Right lobe of liver (tissue), 6 donors: ENCODE data around the gene FARS2. TPM values are rescaled to one million over a fixed set of nuclear protein-coding genes. Genes with fewer than 3 reads are reported as not detected.

Source experiments
- ATAC-seq, 4 donors: fragments of 200-7000 bp; cut with Tn5 transposase; one replicate each; pipeline ENCODE4 v1.9.1; 2020; ENCODE audit warnings: mild to moderate bottlenecking in 4 of 4, moderate library complexity in 4 of 4
- DNase-seq, 3 donors: peaks; one replicate each; pipeline ENCODE4 v3.0.0-alpha.2; 2020
- H3K27ac ChIP-seq, 3 donors: fragments of 200-600 bp; one replicate each; pipeline ENCODE4 v1.8.0; 2022
- H3K27me3 ChIP-seq, 2 donors: fragments of 200-600 bp; one replicate each; pipeline ENCODE4 v1.8.0; 2022
- H3K36me3 ChIP-seq, 4 donors: fragments of 200-600 bp; sonication (generic) in 1 of 4; one replicate each; pipeline versions ENCODE4 v1.5.1 to v1.8.0; 2017 to 2022; ENCODE audit warnings: control low read depth in 1 of 4
- H3K4me1 ChIP-seq, 4 donors: fragments of 200-600 bp; sonication (generic) in 1 of 4; one replicate each; pipeline versions ENCODE4 v1.5.1 to v1.8.0; 2017 to 2022; ENCODE audit warnings: control low read depth in 1 of 4
- H3K4me3 ChIP-seq, 3 donors: fragments of 200-600 bp; one replicate each; pipeline ENCODE4 v1.8.0; 2022
- H3K9me3 ChIP-seq, 4 donors: fragments of 200-600 bp; sonication (generic) in 1 of 4; one replicate each; pipeline versions ENCODE4 v1.5.1 to v1.8.0; 2017 to 2022; ENCODE audit warnings: control low read depth in 1 of 4
- POLR2A ChIP-seq: fragments of 450-650 bp; IDR thresholded peaks from one replicate; pipeline ENCODE4 v1.6.1; 2017; ENCODE audit warnings: antibody characterized with exemption, mild to moderate bottlenecking
- WGBS: methylation state at CpG from one replicate; pipeline ENCODE4 v1.1.6; 2018; ENCODE audit warnings: low coverage, low lambda C conversion rate; ENCODE audit not compliant: insufficient coverage; ENCODE audit errors: missing lambda C conversion rate; 5-methylcytosine and 5-hydroxymethylcytosine counted together
- intact Hi-C, 2 donors: fragments of 100-400 bp; cut with DNase I; formaldehyde crosslinking; loops; one replicate each; pipeline versions ENCODE4 v1.11.2 to v1.14.1; 2022
- total RNA-seq, 6 experiments: library from RNA; depleted of rRNA in 2 of 6; stranded (reverse); fragments of >200 nt in 2 of 6; fragmentation: NEBNext Ultra II Directional in 3 of 6; extraction: Animal tissue kit (Norgen Biotek cat#: 25700) in 3 of 6; gene quantifications; one replicate each; pipeline versions ENCODE4 v1.1.0 to v1.2.4, GENCODE V29; 2016 to 2023
- TF ChIP-seq, protein P1 (sequence below), 4 donors: fragments of 200-600 bp in 3 of 4; fragments of 450-650 bp in 1 of 4; IDR thresholded peaks; one replicate each; pipeline versions ENCODE4 v1.5.1 to v1.8.0; 2016 to 2022; ENCODE audit warnings: antibody characterized with exemption in 4 of 4, mild to moderate bottlenecking in 2 of 4
- donor health status: DM: no; HTN: yes; CAD: no.
- donor health status: DM: no; HTN: no; CAD: no.
- donor health status: DM: no; HTN: no; CAD: no.
- donor health status: DM: no; HTN: yes; CAD: no.
- donor health status: DM: no; HTN: yes; CAD: no.

The FARS2 gene
- total RNA-seq, 6 experiments from 2014 or later = 7.2 to 12.9 (median 11.7) TPM

- H3K9me3 ChIP-seq = no peaks in the 10 kb centered on the region
- WGBS = 78% methylated on average over 4 of the region's 12 CpGs
- no peak overlapping the region for H3K4me3 ChIP-seq
- H3K27me3 ChIP-seq = no peaks in the 10 kb centered on the region
- H3K36me3 ChIP-seq = no peaks in the 10 kb centered on the region
- no peak for ATAC-seq
- TF ChIP-seq, protein P1, sequence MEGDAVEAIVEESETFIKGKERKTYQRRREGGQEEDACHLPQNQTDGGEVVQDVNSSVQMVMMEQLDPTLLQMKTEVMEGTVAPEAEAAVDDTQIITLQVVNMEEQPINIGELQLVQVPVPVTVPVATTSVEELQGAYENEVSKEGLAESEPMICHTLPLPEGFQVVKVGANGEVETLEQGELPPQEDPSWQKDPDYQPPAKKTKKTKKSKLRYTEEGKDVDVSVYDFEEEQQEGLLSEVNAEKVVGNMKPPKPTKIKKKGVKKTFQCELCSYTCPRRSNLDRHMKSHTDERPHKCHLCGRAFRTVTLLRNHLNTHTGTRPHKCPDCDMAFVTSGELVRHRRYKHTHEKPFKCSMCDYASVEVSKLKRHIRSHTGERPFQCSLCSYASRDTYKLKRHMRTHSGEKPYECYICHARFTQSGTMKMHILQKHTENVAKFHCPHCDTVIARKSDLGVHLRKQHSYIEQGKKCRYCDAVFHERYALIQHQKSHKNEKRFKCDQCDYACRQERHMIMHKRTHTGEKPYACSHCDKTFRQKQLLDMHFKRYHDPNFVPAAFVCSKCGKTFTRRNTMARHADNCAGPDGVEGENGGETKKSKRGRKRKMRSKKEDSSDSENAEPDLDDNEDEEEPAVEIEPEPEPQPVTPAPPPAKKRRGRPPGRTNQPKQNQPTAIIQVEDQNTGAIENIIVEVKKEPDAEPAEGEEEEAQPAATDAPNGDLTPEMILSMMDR (IDR thresholded peaks at IDR 0.05) = no peak
- no peak for TF ChIP-seq POLR2A
- intact Hi-C loops = no loop called here
- no peaks in the 10 kb centered on the region for H3K4me1 ChIP-seq
- no peak overlapping the region for H3K27ac ChIP-seq
- no peak for DNase-seq
Measured at GRCh38 chr6:5762561-5762968, 501.3 kb downstream of the FARS2 start.

DNA sequence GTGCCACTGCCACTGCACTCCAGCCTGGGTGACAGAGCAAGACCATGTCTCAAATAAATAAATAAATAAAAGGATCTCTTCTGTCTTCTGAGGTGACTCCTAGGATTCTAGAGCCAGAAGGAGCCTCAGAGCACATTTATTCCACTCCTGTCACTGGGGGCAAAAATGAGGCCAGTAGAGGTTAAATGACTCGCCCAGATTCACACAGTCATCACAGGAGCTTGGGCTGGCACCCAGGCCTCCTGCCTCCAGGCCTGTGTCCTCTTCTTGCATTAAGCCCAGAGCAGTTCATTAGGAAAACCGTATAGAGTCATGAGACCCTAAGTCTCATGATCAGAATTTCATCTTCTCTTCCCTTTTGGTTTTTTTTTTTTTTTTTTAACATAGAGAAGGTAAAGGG is 502.1 kb downstream of the FARS2 start:
- DNase-seq = no peak
- Histone ChIP-seq H3K27ac (no peak overlapping the region), H3K27me3 (no peaks in the 10 kb centered on the region), H3K9me3 (no peaks in the 10 kb centered on the region), H3K4me1 (no peaks in the 10 kb centered on the region), H3K36me3 (no peaks in the 10 kb centered on the region), H3K4me3 (no peak overlapping the region)
- no peak for ATAC-seq
- intact Hi-C loops = no loop called here
- 79% methylated on average over 2 of the region's 2 CpGs for WGBS
- TF ChIP-seq, protein P1 (IDR thresholded peaks at IDR 0.05) = no peak
- TF ChIP-seq POLR2A = no peak

GRCh38 chr6:5763871-5764270 is 502.6 kb downstream of the FARS2 start:
- Histone ChIP-seq H3K4me1 (no peaks in the 10 kb centered on the region), H3K27ac (no peak overlapping the region), H3K36me3 (no peaks in the 10 kb centered on the region), H3K4me3 (no peak overlapping the region), H3K27me3 (no peaks in the 10 kb centered on the region), H3K9me3 (no peaks in the 10 kb centered on the region)
- DNase-seq = no peak
- TF ChIP-seq POLR2A = no peak
- TF ChIP-seq, protein P1 (IDR thresholded peaks at IDR 0.05) = no peak
- 97% methylated on average over 5 of the region's 8 CpGs for WGBS
- intact Hi-C loops = no loop called here
- ATAC-seq = no peak

DNA sequence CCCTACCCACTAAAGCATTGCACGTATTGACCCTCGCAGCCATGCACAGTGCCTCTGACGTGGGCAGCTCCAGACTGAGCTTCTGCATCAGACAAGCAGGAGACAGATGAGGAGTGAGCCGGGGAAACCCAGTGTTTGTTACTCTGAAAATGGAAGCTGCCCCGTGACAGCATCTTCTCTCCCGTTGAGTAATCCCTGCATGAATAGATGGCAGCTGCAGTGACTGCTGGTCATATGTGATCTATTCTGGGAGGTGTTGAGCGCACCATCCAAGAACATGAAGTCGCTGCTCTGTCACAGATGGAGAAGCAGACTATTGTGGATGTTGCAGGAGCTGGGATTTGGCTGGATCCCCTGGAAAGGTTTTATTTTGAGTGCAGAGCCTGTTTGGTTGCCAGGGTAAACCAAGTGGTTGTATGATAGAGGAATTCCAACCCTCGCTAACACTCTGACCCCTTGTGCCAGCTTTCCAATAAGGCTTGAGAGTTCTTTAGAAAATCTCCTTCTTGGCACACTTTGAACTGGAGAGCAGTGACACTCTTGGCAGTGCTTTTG is 503.2 kb downstream of the FARS2 start:
- no peaks in the 10 kb centered on the region for H3K9me3 ChIP-seq
- DNase-seq (no peak), ATAC-seq (no peak)
- intact Hi-C loops = no loop called here
- H3K4me3 ChIP-seq = no peak overlapping the region
- WGBS = 90% methylated on average over 5 of the region's 9 CpGs
- H3K36me3 ChIP-seq = no peaks in the 10 kb centered on the region
- H3K27ac ChIP-seq = no peak overlapping the region
- H3K4me1 ChIP-seq = no peaks in the 10 kb centered on the region
- no peaks in the 10 kb centered on the region for H3K27me3 ChIP-seq
- no peak for TF ChIP-seq POLR2A
- TF ChIP-seq, protein P1 (IDR thresholded peaks at IDR 0.05) = no peak
